Fibroblast of lung (primary cell): ENCODE measurements around the gene NR3C1. TPM values are rescaled to one million over a fixed set of nuclear protein-coding genes. Genes with fewer than 3 reads are reported as not detected.

Experiments used
- DNase-seq, 2 donors: peaks; one replicate each; pipeline versions ENCODE4 v3.0.0 to v3.0.0-alpha.2; 2010; ENCODE audit warnings: low read depth in 2 of 2
- H2AFZ ChIP-seq: 2 replicates; pipeline ENCODE4 v1.5.1; 2012; ENCODE audit warnings: low read length, control low read depth, inconsistent platforms
- H3K27ac ChIP-seq: 2 replicates; pipeline ENCODE4 v1.5.1; 2011; ENCODE audit warnings: low read length, control low read depth; ENCODE audit not compliant: insufficient read depth
- H3K27me3 ChIP-seq: 2 replicates; pipeline ENCODE4 v1.5.1; 2011; ENCODE audit warnings: mild to moderate bottlenecking, low read length; ENCODE audit not compliant: control insufficient read depth, insufficient read depth
- H3K36me3 ChIP-seq: 2 replicates; pipeline ENCODE4 v1.5.1; 2011; ENCODE audit warnings: low read length; ENCODE audit not compliant: control insufficient read depth, insufficient read depth
- H3K4me1 ChIP-seq: 2 replicates; pipeline ENCODE4 v1.5.1; 2011; ENCODE audit warnings: low read length; ENCODE audit not compliant: control insufficient read depth, insufficient read depth; ENCODE audit errors: extremely low read depth
- H3K4me2 ChIP-seq: 2 replicates; pipeline ENCODE4 v1.5.1; 2011; ENCODE audit warnings: low read length, control low read depth; ENCODE audit not compliant: insufficient read depth; ENCODE audit errors: extremely low read depth
- H3K4me3 ChIP-seq, 4 experiments: fragments of 200-600 bp in 1 of 4; sonication (generic) in 1 of 4; replicated peaks in 1 of 4; 2 replicates each; pipeline ENCODE4 v1.5.1; 2011 to 2016; ENCODE audit warnings: low read length in 4 of 4, low read depth in 3 of 4, mild to moderate bottlenecking in 3 of 4, control low read depth in 2 of 4, inconsistent platforms in 1 of 4, mixed read lengths in 1 of 4; ENCODE audit not compliant: insufficient read depth in 1 of 4; ENCODE audit errors: control extremely low read depth in 1 of 4
- H3K79me2 ChIP-seq: 2 replicates; pipeline ENCODE4 v1.5.1; 2012; ENCODE audit warnings: mild to moderate bottlenecking, low read length, inconsistent platforms; ENCODE audit not compliant: control insufficient read depth, insufficient read depth
- H3K9ac ChIP-seq: 2 replicates; pipeline ENCODE4 v1.5.1; 2011; ENCODE audit warnings: mild to moderate bottlenecking, low read length, control low read depth; ENCODE audit not compliant: insufficient read depth
- H3K9me3 ChIP-seq: 2 replicates; pipeline ENCODE4 v1.5.1; 2012; ENCODE audit warnings: low read depth, low read length; ENCODE audit not compliant: control insufficient read depth, insufficient read depth
- H4K20me1 ChIP-seq: 2 replicates; pipeline ENCODE4 v1.5.1; 2011; ENCODE audit warnings: low read length; ENCODE audit not compliant: control insufficient read depth, insufficient read depth; ENCODE audit errors: extremely low read depth
- CTCF ChIP-seq, 2 donors: IDR thresholded peaks in 1 of 2; conservative IDR thresholded peaks in 1 of 2; 1 replicate in 1 of 2; 2 replicates in 1 of 2; pipeline ENCODE4 v1.5.1; 2011 to 2012; ENCODE audit warnings: low read length in 2 of 2, control low read depth in 1 of 2, inconsistent platforms in 1 of 2, low read depth in 1 of 2, mild to moderate bottlenecking in 1 of 2
- EZH2 ChIP-seq: IDR thresholded peaks from 2 replicates; pipeline ENCODE4 v1.5.1; 2012; ENCODE audit warnings: low read length, control low read depth, mild to moderate bottlenecking; ENCODE audit errors: missing control alignments
- polyA plus RNA-seq, 2 donors: library from polyadenylated mRNA; depleted of rRNA in 1 of 2; stranded (reverse) in 1 of 2; unstranded in 1 of 2; fragments of >200 nt; gene quantifications; 2 replicates each; pipeline ENCODE4 v1.2.1, GENCODE V29; 2011 to 2012; ENCODE audit warnings: missing spikeins in 1 of 2
- total RNA-seq: library from RNA; depleted of rRNA; stranded (reverse); fragments of >200 nt; gene quantifications from 2 replicates; pipeline ENCODE4 v1.2.1, GENCODE V29; 2014

NR3C1 gene
- total and polyA plus RNA-seq, 2 donors (not counting 1 experiment from before 2014, with no cell fraction given), result 85.3 to 126 TPM

GRCh38 chr5:143413958-143414669, 10.6 kb upstream of the NR3C1 start:
- Histone ChIP-seq H3K9me3 (no peaks in the 10 kb centered on the region), H3K36me3 (no peaks in the 10 kb centered on the region), H3K27me3 (no peaks in the 10 kb centered on the region), H3K4me1 (no peaks in the 10 kb centered on the region), H3K9ac (no peak overlapping the region), H3K27ac (no peak overlapping the region), H3K4me2 (no peak overlapping the region), H3K4me3 (no peak overlapping the region), H4K20me1 (no peaks in the 10 kb centered on the region), H3K79me2 (no peaks in the 10 kb centered on the region), H2AFZ (no peak overlapping the region)
- no peak for TF ChIP-seq CTCF (conservative IDR thresholded peaks at IDR 0.05 in 1 of 2, IDR thresholded peaks at IDR 0.05 in 1 of 2; ENCODE audit: low read depth in 1 of 2, low read length in 2 of 2)
- TF ChIP-seq EZH2, result no peak
- DNase-seq, result no peak

GRCh38 chr5:143412661-143413342, 9.3 kb upstream of the NR3C1 start:
- no peak overlapping the region for H3K27ac ChIP-seq
- no peaks in the 10 kb centered on the region for H3K4me1 ChIP-seq
- DNase-seq, result peak in 1 of 2 donors; percentile 33
- H3K4me3 ChIP-seq, result no peak overlapping the region
- H3K27me3 ChIP-seq, result no peaks in the 10 kb centered on the region
- TF ChIP-seq CTCF (conservative IDR thresholded peaks at IDR 0.05 in 1 of 2, IDR thresholded peaks at IDR 0.05 in 1 of 2; ENCODE audit: low read depth in 1 of 2, low read length in 2 of 2), result no peak
- TF ChIP-seq EZH2, result no peak
- H3K9me3 ChIP-seq, result no peaks in the 10 kb centered on the region
- no peaks in the 10 kb centered on the region for H4K20me1 ChIP-seq
- H3K4me2 ChIP-seq, result peak overlapping the region; percentile 18
- H3K79me2 ChIP-seq, result no peaks in the 10 kb centered on the region
- H3K36me3 ChIP-seq, result no peaks in the 10 kb centered on the region
- no peak overlapping the region for H3K9ac ChIP-seq
- no peak overlapping the region for H2AFZ ChIP-seq

- Histone ChIP-seq H3K9ac (no peak overlapping the region), H3K9me3 (no peaks in the 10 kb centered on the region), H3K27me3 (no peaks in the 10 kb centered on the region), H3K27ac (no peak overlapping the region), H3K4me3 (no peak overlapping the region), H3K4me2 (no peak overlapping the region), H2AFZ (no peak overlapping the region), H3K36me3 (no peaks in the 10 kb centered on the region), H3K4me1 (no peaks in the 10 kb centered on the region), H4K20me1 (no peaks in the 10 kb centered on the region), H3K79me2 (no peaks in the 10 kb centered on the region)
- DNase-seq, result no peak
- no peak for TF ChIP-seq CTCF (conservative IDR thresholded peaks at IDR 0.05 in 1 of 2, IDR thresholded peaks at IDR 0.05 in 1 of 2; ENCODE audit: low read depth in 1 of 2, low read length in 2 of 2)
- no peak for TF ChIP-seq EZH2
Measured at GRCh38 chr5:143409926-143410325, 6.4 kb upstream of the NR3C1 start.
